GM19328 (cell line): ENCODE results near the gene TSKU.
"Not testable (repeated sequence)": the region's sequence is repeated elsewhere in the genome, so short reads cannot be mapped to it uniquely, and the experiment has no call there.

Experiments
- ATAC-seq: cut with Tn5 transposase; IDR thresholded peaks from one replicate; pipeline ENCODE4 v1.9.1; 2021; ENCODE audit warnings: mild to moderate bottlenecking, moderate library complexity; ENCODE audit not compliant: unreplicated experiment

The TSKU gene

GRCh38 chr11:76822406-76822805, 39.2 kb downstream of the TSKU start:
- ATAC-seq = no peak

DNA sequence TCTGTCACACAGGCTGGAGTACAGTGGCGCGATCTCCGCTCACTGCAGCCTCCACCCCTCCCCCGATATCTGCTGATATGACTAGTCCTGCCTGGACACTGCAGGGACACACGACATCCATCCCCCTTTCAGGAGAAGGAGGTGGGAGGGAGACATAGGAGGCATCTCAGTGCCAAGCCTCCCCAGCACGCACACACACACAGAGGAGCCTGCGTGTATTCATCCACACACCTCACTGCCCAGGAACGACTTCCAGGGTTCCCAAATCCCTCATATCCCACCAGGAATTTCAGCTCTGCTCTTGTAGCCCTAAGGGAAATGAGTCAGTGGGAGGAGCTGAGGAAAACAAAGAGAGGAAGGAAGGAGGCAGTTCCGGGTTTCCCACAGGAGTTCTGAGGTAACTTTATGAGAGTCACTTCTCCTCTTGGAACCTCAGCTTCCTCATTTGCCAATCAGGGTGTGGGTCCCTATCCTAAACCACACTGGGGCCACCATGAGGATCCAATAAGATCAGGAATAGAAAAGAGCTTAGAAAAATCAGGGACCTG, 40.4 kb downstream of the TSKU start:
- ATAC-seq = no peak

GRCh38 chr11:76824083-76824939, 41.2 kb downstream of the TSKU start:
- no peak for ATAC-seq

GRCh38 chr11:76824980-76825725, 42.0 kb downstream of the TSKU start:
- no peak for ATAC-seq

DNA sequence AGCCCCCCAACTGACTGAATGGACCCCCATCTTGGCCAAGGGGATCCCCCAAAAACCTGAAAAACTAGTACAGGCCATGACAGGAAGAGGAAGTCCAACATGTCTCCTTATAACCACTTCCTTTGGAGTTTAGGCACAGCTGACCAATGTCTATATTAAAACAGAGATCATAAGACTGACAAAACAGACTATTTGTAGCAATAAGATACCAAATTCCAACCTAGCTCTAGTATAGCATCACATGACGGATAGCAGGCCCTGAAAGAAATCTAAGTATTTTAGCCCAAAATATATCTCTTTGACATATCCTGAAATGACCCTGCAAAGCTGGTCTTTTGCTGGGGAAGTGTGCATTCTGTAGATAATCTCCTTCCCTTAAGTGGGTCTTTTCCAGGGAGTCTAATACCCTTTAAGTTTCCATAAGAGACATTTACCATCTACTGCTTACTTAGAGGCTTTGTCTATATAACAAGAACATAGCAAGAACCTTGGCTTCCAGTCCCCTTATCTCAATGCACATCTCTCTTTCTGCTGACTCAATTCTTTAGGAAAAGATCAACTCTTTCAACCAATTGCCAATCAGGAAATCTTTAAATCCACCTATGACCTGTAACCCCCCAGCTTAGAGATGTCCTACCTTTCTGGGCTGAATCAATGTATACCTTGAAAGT, 42.7 kb downstream of the TSKU start:
- ATAC-seq = no peak

- ATAC-seq = not testable (repeated sequence)
Measured at GRCh38 chr11:76826508-76826907, 43.4 kb downstream of the TSKU start.

DNA sequence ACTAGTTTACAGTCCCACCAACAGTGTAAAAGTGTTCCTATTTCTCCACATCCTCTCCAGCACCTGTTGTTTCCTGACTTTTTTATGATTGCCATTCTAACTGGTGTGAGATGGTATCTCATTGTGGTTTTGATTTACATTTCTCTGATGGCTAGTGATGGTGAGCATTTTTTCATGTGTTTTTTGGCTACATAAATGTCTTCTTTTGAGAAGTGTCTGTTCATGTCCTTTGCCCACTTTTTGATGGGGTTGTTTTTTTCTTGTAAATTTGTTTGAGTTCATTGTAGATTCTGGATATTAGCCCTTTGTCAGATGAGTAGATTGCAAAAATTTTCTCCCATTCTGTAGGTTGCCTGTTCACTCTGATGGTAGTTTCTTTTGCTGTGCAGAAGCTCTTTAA, 43.8 kb downstream of the TSKU start:
- not testable (repeated sequence) for ATAC-seq

- no peak for ATAC-seq
Measured at GRCh38 chr11:76830639-76831327, 47.6 kb downstream of the TSKU start.

- no peak for ATAC-seq
Measured at GRCh38 chr11:76831686-76832310, 48.6 kb downstream of the TSKU start.

DNA sequence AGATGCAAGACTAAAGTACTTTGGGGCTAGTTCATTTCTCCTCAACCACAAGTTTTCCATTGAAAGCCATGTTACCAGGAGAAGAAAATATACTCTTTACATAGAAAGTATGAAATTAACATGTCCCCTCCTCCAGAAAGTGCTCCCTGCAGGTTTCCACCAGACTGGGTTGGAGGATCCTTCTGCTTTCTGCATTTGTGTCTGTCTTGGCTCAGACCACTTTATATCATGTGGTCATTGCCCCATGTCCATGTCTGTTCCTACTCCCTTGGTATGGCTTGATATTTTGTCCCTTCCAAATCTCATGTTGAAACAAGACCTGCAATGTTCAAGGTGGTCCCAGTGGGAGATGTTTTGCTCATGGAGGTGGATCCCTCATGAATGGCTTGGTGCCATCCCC, 49.2 kb downstream of the TSKU start:
- ATAC-seq = no peak

GRCh38 chr11:76834151-76834550, 51.0 kb downstream of the TSKU start:
- no peak for ATAC-seq

DNA sequence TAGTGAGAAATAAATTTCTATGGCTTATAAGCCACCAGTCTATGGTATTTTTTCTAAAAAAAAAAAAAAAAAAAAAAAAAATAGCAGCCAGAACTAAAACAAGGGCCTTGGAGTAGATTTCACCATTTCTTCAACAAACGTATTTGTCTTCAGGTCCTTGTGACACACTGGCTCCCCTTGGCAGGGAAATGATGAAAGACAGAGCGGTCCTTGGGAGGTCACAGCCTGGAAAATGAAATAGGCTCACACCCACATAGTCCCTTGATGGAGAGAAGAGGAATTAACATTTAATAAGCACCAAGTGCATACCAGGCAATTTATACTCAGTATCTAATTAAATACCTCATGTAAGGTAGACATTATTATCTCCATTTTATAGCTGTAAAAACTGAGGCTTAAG, 51.9 kb downstream of the TSKU start:
- ATAC-seq = no peak

GRCh38 chr11:76835928-76836612, 52.9 kb downstream of the TSKU start:
- no peak for ATAC-seq

- no peak for ATAC-seq
Measured at GRCh38 chr11:76836613-76837291, 53.6 kb downstream of the TSKU start.

DNA sequence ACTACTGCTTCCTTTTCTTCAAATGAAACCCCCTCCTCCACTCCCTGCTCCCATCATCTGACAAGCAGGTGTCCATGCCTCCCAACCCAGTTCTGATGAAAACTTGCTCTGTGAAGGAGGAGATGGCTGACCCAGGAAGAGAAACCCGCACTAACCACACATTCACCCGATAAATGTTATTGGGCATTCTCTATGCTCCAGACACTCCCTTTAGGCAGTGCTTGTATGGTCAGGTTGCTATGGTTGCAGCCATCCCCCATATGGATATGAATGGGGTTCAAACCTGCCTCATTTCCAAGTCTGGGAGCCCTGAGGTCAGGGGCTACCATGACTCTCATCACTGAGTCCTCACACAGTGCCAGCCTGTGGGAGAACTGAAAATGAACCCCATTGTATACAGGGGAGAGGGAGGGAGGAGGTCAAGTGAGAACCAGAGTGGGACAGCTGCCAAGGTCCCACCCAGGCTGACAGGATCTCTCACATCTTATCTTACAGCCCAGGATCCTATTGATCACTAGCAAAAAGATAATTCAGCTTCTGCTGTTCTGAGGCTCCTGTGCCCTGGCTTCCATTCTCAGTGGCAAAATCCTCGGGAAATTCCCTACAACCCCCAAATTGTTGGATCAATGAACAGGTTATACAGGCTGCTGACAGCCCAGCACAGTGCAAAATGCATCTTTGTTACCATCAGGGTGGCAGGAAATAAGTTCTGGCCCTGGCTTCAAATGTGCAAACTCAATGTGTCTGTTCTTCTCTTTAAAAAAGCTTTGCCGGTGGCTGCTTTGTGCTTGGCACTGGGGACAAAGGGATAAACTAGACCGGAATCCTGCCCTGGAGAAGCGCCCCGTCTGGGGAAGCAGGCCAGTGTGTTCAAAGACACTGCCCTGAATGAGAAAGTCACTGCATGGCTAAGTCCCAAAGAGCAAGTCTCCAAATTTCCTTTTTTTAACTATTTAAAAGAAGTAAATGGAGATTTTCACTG, 54.8 kb downstream of the TSKU start:
- ATAC-seq = no peak

GRCh38 chr11:76838678-76839068, 55.5 kb downstream of the TSKU start:
- ATAC-seq = no peak

DNA sequence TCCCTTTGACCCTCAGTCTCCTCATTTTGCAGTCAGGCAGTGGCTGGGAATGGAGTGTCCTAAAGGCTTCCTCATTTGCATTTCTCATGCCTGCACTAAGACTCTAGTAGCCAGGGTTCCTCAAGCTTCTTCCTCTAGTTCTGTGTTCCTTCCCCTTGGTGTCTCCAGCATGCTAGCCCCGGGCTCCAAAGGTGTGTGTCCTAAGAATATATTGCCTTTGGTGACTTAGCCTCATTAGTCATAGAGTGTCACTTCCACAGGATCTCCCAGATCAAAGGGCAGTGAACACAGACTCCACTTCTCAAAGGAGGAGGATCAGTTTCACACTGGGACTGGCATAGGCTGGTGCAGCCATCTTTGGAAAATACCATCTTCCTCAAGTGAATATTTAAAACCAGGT, 56.2 kb downstream of the TSKU start:
- no peak for ATAC-seq

- no peak for ATAC-seq
Measured at GRCh38 chr11:76841923-76842452, 58.8 kb downstream of the TSKU start.
